GM12878 (cell line): ENCODE results near the gene CD79A. TPM values are rescaled to one million over a fixed set of nuclear protein-coding genes. Genes with fewer than 3 reads are reported as not detected.

Source experiments
- CEBPB ChIP-seq, 2 experiments: fragments of 150-350 bp in 1 of 2; IDR thresholded peaks; 2 replicates each; pipeline ENCODE4 v1.6.1; 2012 to 2014; ENCODE audit warnings: low read depth in 2 of 2, low read length in 2 of 2, borderline replicate concordance in 1 of 2, inconsistent platforms in 1 of 2
- CREM ChIP-seq: IDR thresholded peaks from 2 replicates; pipeline ENCODE4 v1.6.1; 2014; ENCODE audit warnings: antibody characterized with exemption, low read depth
- DPF2 ChIP-seq: fragments of 450-650 bp; IDR thresholded peaks from 2 replicates; pipeline ENCODE4 v1.6.1; 2017; ENCODE audit warnings: mild to moderate bottlenecking
- EGR1 ChIP-seq, 2 experiments: IDR thresholded peaks; 1 replicate in 1 of 2; 2 replicates in 1 of 2; pipeline ENCODE4 v1.6.1; 2011 to 2012; ENCODE audit warnings: low read depth in 2 of 2, low read length in 2 of 2, borderline replicate concordance in 1 of 2, mild to moderate bottlenecking in 1 of 2, moderate library complexity in 1 of 2
- EP300 ChIP-seq, 2 experiments: fragments of 150-350 bp in 1 of 2; IDR thresholded peaks; 2 replicates each; pipeline ENCODE4 v1.6.1; 2011 to 2012; ENCODE audit warnings: low read depth in 2 of 2, low read length in 2 of 2, borderline replicate concordance in 1 of 2, improper control_type of control experiment in 1 of 2, inconsistent platforms in 1 of 2; ENCODE audit not compliant: control insufficient read depth in 1 of 2
- HDAC2 ChIP-seq: fragments of 200-600 bp; sonication (generic); IDR thresholded peaks from 2 replicates; pipeline ENCODE4 v1.6.1; 2017
- MEF2A ChIP-seq: IDR thresholded peaks from 2 replicates; pipeline ENCODE4 v1.6.1; 2011; ENCODE audit warnings: low read depth, mild to moderate bottlenecking, low read length, moderate library complexity; ENCODE audit not compliant: insufficient read depth
- MXI1 ChIP-seq: fragments of 150-350 bp; IDR thresholded peaks from 2 replicates; pipeline ENCODE4 v1.6.1; 2011; ENCODE audit warnings: low read depth, mild to moderate bottlenecking, inconsistent platforms, low read length, improper control_type of control experiment
- NR2C1 ChIP-seq: fragments of 450-650 bp; IDR thresholded peaks from 2 replicates; pipeline ENCODE4 v1.6.1; 2017; ENCODE audit warnings: antibody characterized with exemption, mild to moderate bottlenecking, moderate library complexity
- PBX3 ChIP-seq: IDR thresholded peaks from 2 replicates; pipeline ENCODE4 v1.6.1; 2011; ENCODE audit warnings: mild to moderate bottlenecking, low read depth, low read length, moderate library complexity; ENCODE audit not compliant: insufficient replicate concordance
- POLR2AphosphoS2 ChIP-seq: IDR thresholded peaks from 2 replicates; pipeline ENCODE4 v1.6.1; 2011; ENCODE audit warnings: low read depth, mild to moderate bottlenecking, low read length, improper control_type of control experiment, moderate library complexity
- ZNF622 ChIP-seq: fragments of 450-650 bp; IDR thresholded peaks from 2 replicates; pipeline ENCODE4 v1.6.1; 2017; ENCODE audit warnings: mild to moderate bottlenecking, inconsistent platforms
- polyA plus RNA-seq, 11 experiments: library from polyadenylated mRNA; depleted of rRNA in 4 of 11; unstranded in 6 of 11; stranded (reverse) in 5 of 11; fragments of >200 nt; fragmentation: Nextera tagmentation in 4 of 11; fragmentation: Illumina TruSeq in 1 of 11; extraction: Ambion mirVana in 4 of 11; extraction: Trizol in 1 of 11; gene quantifications; 1 replicate in 1 of 11; 2 replicates in 10 of 11; pipeline versions ENCODE4 v1.2.1 to v1.2.3, GENCODE V29; 2011 to 2016; ENCODE audit warnings: inconsistent platforms in 2 of 11, missing spikeins in 2 of 11, low read depth in 1 of 11
- total RNA-seq, 4 experiments: library from RNA; depleted of rRNA in 3 of 4; stranded (reverse); fragments of >200 nt in 3 of 4; fragmentation: Illumina TruSeq in 1 of 4; extraction: Trizol in 1 of 4; gene quantifications; 2 replicates each; pipeline versions ENCODE4 v1.2.1 to v1.2.3, GENCODE V29; 2013 to 2021
- TF ChIP-seq, protein P1 (sequence below): IDR thresholded peaks from 2 replicates; pipeline ENCODE4 v1.6.1; 2012; ENCODE audit warnings: mild to moderate bottlenecking, low read depth, low read length
- TF ChIP-seq, protein P2 (sequence below): fragments of 150-350 bp; IDR thresholded peaks from 2 replicates; pipeline ENCODE4 v1.6.1; 2016; ENCODE audit warnings: low read depth, low read length
- TF ChIP-seq, protein P3 (sequence below): fragments of 450-650 bp; IDR thresholded peaks from 2 replicates; pipeline ENCODE4 v1.6.1; 2017; ENCODE audit warnings: mild to moderate bottlenecking, moderate library complexity

Gene CD79A
- total and polyA plus RNA-seq, 10 of the 15 experiments (the other 5 are each of a cell fraction or from before 2014, with no cell fraction given) = 38.8 to 414 (median 282) TPM

DNA sequence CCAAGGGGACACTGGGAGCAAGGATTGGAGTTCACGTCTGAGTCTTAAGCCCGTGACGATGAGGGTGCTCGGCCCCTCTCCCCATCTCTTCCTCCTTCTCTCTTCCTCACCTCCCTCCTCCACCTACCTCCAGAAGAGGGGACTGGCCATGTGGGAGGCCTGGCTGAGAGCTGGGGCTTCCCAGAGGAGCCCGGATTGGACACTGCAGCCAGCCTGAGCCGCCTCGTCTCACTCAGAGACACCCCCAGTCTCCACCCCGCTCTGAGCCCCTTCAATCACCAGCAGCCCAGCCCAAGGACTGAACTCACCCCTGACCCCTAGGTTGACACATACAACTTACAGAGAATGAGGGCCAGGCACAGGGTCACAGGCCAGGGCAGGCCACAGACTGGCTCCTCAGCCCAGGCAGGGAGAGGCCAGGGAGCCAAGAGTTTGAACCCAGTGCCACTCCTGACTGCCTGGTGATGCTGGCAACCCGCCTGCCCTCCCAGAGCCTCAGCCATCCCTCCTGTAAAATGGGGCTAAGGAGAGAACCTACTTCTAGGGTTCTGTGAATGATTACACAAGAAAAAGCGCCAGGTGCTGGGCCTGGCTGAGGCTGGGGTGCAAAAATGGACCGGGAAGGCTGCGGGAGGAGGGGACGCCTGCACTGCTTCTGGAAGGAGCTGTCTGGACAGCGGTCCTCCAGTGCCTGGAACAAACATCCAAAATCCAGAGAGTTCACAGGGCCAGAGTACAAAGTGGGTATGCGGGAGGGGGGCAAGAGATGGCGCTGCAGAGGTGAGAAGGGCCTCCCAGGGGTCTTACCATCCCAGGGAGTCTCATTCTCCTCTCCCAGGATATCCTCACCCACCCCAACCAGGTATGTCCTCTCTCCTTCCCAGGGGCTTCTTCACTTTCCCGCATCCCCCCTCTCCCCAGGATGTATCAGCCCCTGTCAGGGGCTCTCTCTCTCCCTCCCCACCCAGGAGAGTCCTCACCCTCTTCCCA lies 1.1 kb downstream of the CD79A start (continued):
- TF ChIP-seq PBX3 = peak; percentile 62
- TF ChIP-seq EGR1 (IDR thresholded peaks at IDR 0.05; ENCODE audit: borderline replicate concordance in 1 of 2, low read depth in 2 of 2, low read length in 2 of 2) = no peak
- TF ChIP-seq POLR2AphosphoS2 = no peak; the same call in 1 of the 2 replicates
- TF ChIP-seq EP300 (IDR thresholded peaks at IDR 0.05; ENCODE audit: borderline replicate concordance in 1 of 2, control insufficient read depth in 1 of 2, low read depth in 2 of 2, low read length in 2 of 2) = no peak
- TF ChIP-seq, protein P1, sequence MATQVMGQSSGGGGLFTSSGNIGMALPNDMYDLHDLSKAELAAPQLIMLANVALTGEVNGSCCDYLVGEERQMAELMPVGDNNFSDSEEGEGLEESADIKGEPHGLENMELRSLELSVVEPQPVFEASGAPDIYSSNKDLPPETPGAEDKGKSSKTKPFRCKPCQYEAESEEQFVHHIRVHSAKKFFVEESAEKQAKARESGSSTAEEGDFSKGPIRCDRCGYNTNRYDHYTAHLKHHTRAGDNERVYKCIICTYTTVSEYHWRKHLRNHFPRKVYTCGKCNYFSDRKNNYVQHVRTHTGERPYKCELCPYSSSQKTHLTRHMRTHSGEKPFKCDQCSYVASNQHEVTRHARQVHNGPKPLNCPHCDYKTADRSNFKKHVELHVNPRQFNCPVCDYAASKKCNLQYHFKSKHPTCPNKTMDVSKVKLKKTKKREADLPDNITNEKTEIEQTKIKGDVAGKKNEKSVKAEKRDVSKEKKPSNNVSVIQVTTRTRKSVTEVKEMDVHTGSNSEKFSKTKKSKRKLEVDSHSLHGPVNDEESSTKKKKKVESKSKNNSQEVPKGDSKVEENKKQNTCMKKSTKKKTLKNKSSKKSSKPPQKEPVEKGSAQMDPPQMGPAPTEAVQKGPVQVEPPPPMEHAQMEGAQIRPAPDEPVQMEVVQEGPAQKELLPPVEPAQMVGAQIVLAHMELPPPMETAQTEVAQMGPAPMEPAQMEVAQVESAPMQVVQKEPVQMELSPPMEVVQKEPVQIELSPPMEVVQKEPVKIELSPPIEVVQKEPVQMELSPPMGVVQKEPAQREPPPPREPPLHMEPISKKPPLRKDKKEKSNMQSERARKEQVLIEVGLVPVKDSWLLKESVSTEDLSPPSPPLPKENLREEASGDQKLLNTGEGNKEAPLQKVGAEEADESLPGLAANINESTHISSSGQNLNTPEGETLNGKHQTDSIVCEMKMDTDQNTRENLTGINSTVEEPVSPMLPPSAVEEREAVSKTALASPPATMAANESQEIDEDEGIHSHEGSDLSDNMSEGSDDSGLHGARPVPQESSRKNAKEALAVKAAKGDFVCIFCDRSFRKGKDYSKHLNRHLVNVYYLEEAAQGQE = no peak
- TF ChIP-seq CREM = no peak
- TF ChIP-seq, protein P2, sequence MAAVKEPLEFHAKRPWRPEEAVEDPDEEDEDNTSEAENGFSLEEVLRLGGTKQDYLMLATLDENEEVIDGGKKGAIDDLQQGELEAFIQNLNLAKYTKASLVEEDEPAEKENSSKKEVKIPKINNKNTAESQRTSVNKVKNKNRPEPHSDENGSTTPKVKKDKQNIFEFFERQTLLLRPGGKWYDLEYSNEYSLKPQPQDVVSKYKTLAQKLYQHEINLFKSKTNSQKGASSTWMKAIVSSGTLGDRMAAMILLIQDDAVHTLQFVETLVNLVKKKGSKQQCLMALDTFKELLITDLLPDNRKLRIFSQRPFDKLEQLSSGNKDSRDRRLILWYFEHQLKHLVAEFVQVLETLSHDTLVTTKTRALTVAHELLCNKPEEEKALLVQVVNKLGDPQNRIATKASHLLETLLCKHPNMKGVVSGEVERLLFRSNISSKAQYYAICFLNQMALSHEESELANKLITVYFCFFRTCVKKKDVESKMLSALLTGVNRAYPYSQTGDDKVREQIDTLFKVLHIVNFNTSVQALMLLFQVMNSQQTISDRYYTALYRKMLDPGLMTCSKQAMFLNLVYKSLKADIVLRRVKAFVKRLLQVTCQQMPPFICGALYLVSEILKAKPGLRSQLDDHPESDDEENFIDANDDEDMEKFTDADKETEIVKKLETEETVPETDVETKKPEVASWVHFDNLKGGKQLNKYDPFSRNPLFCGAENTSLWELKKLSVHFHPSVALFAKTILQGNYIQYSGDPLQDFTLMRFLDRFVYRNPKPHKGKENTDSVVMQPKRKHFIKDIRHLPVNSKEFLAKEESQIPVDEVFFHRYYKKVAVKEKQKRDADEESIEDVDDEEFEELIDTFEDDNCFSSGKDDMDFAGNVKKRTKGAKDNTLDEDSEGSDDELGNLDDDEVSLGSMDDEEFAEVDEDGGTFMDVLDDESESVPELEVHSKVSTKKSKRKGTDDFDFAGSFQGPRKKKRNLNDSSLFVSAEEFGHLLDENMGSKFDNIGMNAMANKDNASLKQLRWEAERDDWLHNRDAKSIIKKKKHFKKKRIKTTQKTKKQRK = no peak
- TF ChIP-seq, protein P3, sequence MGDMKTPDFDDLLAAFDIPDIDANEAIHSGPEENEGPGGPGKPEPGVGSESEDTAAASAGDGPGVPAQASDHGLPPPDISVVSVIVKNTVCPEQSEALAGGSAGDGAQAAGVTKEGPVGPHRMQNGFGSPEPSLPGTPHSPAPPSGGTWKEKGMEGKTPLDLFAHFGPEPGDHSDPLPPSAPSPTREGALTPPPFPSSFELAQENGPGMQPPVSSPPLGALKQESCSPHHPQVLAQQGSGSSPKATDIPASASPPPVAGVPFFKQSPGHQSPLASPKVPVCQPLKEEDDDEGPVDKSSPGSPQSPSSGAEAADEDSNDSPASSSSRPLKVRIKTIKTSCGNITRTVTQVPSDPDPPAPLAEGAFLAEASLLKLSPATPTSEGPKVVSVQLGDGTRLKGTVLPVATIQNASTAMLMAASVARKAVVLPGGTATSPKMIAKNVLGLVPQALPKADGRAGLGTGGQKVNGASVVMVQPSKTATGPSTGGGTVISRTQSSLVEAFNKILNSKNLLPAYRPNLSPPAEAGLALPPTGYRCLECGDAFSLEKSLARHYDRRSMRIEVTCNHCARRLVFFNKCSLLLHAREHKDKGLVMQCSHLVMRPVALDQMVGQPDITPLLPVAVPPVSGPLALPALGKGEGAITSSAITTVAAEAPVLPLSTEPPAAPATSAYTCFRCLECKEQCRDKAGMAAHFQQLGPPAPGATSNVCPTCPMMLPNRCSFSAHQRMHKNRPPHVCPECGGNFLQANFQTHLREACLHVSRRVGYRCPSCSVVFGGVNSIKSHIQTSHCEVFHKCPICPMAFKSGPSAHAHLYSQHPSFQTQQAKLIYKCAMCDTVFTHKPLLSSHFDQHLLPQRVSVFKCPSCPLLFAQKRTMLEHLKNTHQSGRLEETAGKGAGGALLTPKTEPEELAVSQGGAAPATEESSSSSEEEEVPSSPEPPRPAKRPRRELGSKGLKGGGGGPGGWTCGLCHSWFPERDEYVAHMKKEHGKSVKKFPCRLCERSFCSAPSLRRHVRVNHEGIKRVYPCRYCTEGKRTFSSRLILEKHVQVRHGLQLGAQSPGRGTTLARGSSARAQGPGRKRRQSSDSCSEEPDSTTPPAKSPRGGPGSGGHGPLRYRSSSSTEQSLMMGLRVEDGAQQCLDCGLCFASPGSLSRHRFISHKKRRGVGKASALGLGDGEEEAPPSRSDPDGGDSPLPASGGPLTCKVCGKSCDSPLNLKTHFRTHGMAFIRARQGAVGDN = no peak
- TF ChIP-seq MXI1 = no peak; the same call in 1 of the 2 replicates
- no peak for TF ChIP-seq DPF2
- TF ChIP-seq MEF2A = no peak
- no peak for TF ChIP-seq ZNF622
- no peak for TF ChIP-seq CEBPB (IDR thresholded peaks at IDR 0.05; ENCODE audit: borderline replicate concordance in 1 of 2, low read depth in 2 of 2, low read length in 2 of 2)
- TF ChIP-seq HDAC2 = no peak
- TF ChIP-seq NR2C1 = peak; percentile 64
